ENCODE data around the gene IGHMBP2.

DNA sequence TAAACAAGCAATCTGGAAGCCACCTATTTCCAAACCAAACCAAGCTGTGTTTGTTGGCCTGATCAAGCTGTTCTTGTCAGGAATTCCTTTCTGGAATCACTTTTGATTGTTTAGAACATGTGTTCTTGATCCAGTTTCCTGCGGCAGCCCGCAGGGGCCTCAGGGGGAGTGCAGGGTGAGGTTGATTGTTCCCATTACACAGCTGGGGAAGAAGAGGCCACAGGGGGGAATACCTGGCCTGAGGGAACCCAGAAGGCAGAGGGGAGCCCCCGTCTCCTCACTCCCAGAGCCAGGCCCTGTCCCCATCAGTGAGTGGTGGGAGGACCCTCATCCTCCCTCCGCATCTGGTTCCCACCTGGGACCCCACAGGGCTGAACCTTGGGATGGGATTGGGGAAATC lies 72.9 kb downstream of the IGHMBP2 start:
- TF ChIP-seq, protein P1, sequence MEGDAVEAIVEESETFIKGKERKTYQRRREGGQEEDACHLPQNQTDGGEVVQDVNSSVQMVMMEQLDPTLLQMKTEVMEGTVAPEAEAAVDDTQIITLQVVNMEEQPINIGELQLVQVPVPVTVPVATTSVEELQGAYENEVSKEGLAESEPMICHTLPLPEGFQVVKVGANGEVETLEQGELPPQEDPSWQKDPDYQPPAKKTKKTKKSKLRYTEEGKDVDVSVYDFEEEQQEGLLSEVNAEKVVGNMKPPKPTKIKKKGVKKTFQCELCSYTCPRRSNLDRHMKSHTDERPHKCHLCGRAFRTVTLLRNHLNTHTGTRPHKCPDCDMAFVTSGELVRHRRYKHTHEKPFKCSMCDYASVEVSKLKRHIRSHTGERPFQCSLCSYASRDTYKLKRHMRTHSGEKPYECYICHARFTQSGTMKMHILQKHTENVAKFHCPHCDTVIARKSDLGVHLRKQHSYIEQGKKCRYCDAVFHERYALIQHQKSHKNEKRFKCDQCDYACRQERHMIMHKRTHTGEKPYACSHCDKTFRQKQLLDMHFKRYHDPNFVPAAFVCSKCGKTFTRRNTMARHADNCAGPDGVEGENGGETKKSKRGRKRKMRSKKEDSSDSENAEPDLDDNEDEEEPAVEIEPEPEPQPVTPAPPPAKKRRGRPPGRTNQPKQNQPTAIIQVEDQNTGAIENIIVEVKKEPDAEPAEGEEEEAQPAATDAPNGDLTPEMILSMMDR (IDR thresholded peaks at IDR 0.05) = no peak
- TF ChIP-seq POLR2A (IDR thresholded peaks at IDR 0.05) = no peak
- TF ChIP-seq EP300 (IDR thresholded peaks at IDR 0.05) = no peak

Data from suprapubic skin (tissue), 3 donors.